CD4-positive, alpha-beta T cell (primary cell): ENCODE data around the gene FXYD3. TPM values are rescaled to one million over a fixed set of nuclear protein-coding genes. Genes with fewer than 3 reads are reported as not detected.

Experiments used
- ATAC-seq: fragments of 200-7000 bp; cut with Tn5 transposase; one replicate; pipeline ENCODE4 v1.10.0; 2022; ENCODE audit warnings: mild to moderate bottlenecking; ENCODE audit not compliant: poor library complexity
- CTCF ChIA-PET: fragments of 350-600 bp; sonication (Branson Sonifier 250); formaldehyde crosslinking; loops from one replicate; lab custom pipeline; 2021; ENCODE audit warnings: antibody characterized with exemption, inconsistent platforms; lab: Charles Lee
- POLR2A ChIA-PET: fragments of 350-600 bp; sonication (Branson Sonifier 250); formaldehyde crosslinking; loops from one replicate; lab custom pipeline; 2021; ENCODE audit warnings: antibody characterized with exemption, inconsistent platforms; lab: Charles Lee
- DNase-seq, 14 experiments: peaks; one replicate each; pipeline ENCODE4 v3.0.0-alpha.2; 2013 to 2020; ENCODE audit warnings: mixed read lengths in 2 of 14
- H3K27ac ChIP-seq, 2 donors: one replicate each; pipeline versions ENCODE4 v1.5.1 to v1.7.0; 2013; ENCODE audit warnings: low read length in 2 of 2, low read depth in 1 of 2, mild to moderate bottlenecking in 1 of 2
- H3K27me3 ChIP-seq, 2 experiments: 1 replicate in 1 of 2; 2 replicates in 1 of 2; pipeline versions ENCODE4 v1.6.1 to v1.7.0; 2013; ENCODE audit warnings: low read length in 2 of 2, control low read depth in 1 of 2, mild to moderate bottlenecking in 1 of 2, moderate library complexity in 1 of 2; ENCODE audit not compliant: insufficient read depth in 2 of 2, control insufficient read depth in 1 of 2
- H3K36me3 ChIP-seq: one replicate; pipeline ENCODE4 v1.6.1; 2013; ENCODE audit warnings: low read length, control low read depth; ENCODE audit not compliant: insufficient read depth
- H3K4me1 ChIP-seq: one replicate; pipeline ENCODE4 v1.6.1; 2013; ENCODE audit warnings: low read length, control low read depth; ENCODE audit not compliant: insufficient read depth
- H3K4me3 ChIP-seq: one replicate; pipeline ENCODE4 v1.5.1; 2013; ENCODE audit warnings: mild to moderate bottlenecking, low read length, moderate library complexity
- H3K9me3 ChIP-seq, 2 experiments: 1 replicate in 1 of 2; 2 replicates in 1 of 2; pipeline versions ENCODE4 v1.6.1 to v1.7.0; 2013; ENCODE audit warnings: low read length in 2 of 2, mild to moderate bottlenecking in 2 of 2, control low read depth in 1 of 2, moderate library complexity in 1 of 2; ENCODE audit not compliant: control insufficient read depth in 1 of 2, insufficient read depth in 1 of 2
- H3K27ac Mint-ChIP-seq: one replicate; pipeline ENCODE4 v1.8.0; 2020; ENCODE audit warnings: mixed read lengths
- H3K27me3 Mint-ChIP-seq: one replicate; pipeline ENCODE4 v1.8.0; 2021; ENCODE audit warnings: mixed read lengths
- H3K36me3 Mint-ChIP-seq: one replicate; pipeline ENCODE4 v1.8.0; 2021; ENCODE audit warnings: low read depth, mixed read lengths
- H3K4me1 Mint-ChIP-seq: one replicate; pipeline ENCODE4 v1.8.0; 2021; ENCODE audit warnings: low read depth, mixed read lengths
- H3K4me3 Mint-ChIP-seq: one replicate; pipeline ENCODE4 v1.8.0; 2020; ENCODE audit warnings: mild to moderate bottlenecking, mixed read lengths
- H3K9me3 Mint-ChIP-seq: one replicate; pipeline ENCODE4 v1.8.0; 2020; ENCODE audit warnings: mixed read lengths
- intact Hi-C, 2 experiments: fragments of 100-400 bp; cut with DNase I in 1 of 2; cut with micrococcal nuclease in 1 of 2; formaldehyde crosslinking; loops; one replicate each; pipeline versions ENCODE4 v1.15.1 to v1.9.0; 2023 to 2025; cut with DNase I, micrococcal nuclease
- total RNA-seq, 174 experiments: library from RNA in 2 of 174; stranded (reverse) in 2 of 174; gene quantifications; one replicate each; pipeline ENCODE4 v1.2.3 and lab custom pipeline; 2021 to 2026
- TF ChIP-seq, protein P1 (sequence below): fragments of 200-600 bp; IDR thresholded peaks from one replicate; pipeline ENCODE4 v1.8.0; 2022; ENCODE audit warnings: antibody characterized with exemption, mild to moderate bottlenecking

FXYD3 gene
- total RNA-seq, 2 experiments from 2014 or later, result not detected

DNA sequence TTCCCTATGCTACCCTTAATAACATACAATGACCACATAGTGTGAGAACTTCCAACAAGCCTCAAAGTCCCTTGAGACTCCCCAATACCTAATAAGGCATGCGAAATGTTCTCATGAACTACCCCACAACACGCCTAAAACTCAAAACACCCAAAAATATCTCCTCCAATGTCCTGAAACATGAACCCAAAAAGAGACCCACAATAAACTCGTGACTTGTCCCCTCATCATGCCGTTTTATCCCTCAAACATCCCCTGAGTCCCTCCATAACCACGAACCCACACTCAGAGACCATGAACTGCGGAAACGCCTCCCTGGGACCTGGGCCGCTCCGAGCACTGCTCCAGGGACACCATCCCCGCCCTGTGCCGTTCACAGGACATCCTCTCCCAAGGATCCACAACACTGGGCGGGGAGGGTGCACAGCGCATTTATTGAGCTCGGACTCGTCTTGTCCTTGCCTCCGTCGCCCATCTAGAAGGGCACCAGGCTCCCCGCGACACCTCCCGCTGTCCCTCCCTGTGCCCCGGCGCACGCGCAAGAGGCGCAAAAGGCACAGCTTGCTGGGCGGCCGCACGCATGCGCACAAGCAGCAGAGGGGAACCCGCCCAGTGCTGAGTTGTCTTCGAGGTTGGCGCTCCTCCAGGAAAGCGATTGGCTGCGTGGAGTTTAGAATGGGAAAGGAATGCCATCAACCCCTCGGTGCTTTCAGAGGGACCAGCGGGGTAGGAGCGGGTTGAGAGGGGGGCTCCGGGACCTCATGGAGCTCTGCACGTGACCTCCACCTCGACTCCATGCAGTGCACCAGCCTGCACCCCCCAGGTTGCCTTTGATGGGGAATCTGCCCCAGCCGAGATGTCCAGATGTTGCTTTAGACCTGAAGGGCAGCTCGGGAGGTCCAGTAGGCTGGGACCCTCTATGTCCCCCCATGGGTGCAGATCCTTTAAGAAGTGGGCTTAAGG lies 8.8 kb downstream of the FXYD3 start:
- POLR2A ChIA-PET, result interaction anchor here (0.6 to 2.1 kb wide), 5 partner anchors 11 to 338 kb away, joined by 3 to 15 read pairs (median 3); no protein-coding TSS in a partner anchor
- no peaks in the 10 kb centered on the region for H3K36me3 ChIP-seq
- H3K4me3 ChIP-seq, result peak overlapping the region; percentile 58
- TF ChIP-seq, protein P1, sequence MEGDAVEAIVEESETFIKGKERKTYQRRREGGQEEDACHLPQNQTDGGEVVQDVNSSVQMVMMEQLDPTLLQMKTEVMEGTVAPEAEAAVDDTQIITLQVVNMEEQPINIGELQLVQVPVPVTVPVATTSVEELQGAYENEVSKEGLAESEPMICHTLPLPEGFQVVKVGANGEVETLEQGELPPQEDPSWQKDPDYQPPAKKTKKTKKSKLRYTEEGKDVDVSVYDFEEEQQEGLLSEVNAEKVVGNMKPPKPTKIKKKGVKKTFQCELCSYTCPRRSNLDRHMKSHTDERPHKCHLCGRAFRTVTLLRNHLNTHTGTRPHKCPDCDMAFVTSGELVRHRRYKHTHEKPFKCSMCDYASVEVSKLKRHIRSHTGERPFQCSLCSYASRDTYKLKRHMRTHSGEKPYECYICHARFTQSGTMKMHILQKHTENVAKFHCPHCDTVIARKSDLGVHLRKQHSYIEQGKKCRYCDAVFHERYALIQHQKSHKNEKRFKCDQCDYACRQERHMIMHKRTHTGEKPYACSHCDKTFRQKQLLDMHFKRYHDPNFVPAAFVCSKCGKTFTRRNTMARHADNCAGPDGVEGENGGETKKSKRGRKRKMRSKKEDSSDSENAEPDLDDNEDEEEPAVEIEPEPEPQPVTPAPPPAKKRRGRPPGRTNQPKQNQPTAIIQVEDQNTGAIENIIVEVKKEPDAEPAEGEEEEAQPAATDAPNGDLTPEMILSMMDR, result no peak
- H3K27ac ChIP-seq, result no peak overlapping the region
- intact Hi-C loops, result no loop called here
- Mint-ChIP-seq H3K4me3 (peak overlapping the region; percentile 75), H3K27me3 (no peaks in the 10 kb centered on the region), H3K4me1 (peaks cover 13% of the 10 kb centered on the region), H3K9me3 (no peaks in the 10 kb centered on the region), H3K27ac (peak overlapping the region; percentile 64), H3K36me3 (no peaks in the 10 kb centered on the region)
- ATAC-seq (peak; percentile 98), DNase-seq (peak; percentile 74 to 94 (median 86))
- H3K4me1 ChIP-seq, result peaks cover 20% of the 10 kb centered on the region
- no peaks in the 10 kb centered on the region for H3K9me3 ChIP-seq
- CTCF ChIA-PET, result interaction anchor here (1.4 kb wide), 1 partner anchor 17 kb away, joined by 3 read pairs; no protein-coding TSS in a partner anchor
- H3K27me3 ChIP-seq, result no peaks in the 10 kb centered on the region

GRCh38 chr19:35125270-35125717 lies 9.7 kb downstream of the FXYD3 start:
- Mint-ChIP-seq H3K27ac (no peak overlapping the region), H3K4me3 (no peak overlapping the region), H3K27me3 (no peaks in the 10 kb centered on the region), H3K9me3 (no peaks in the 10 kb centered on the region), H3K36me3 (no peaks in the 10 kb centered on the region), H3K4me1 (peaks cover 13% of the 10 kb centered on the region)
- H3K4me1 ChIP-seq, result peaks cover 20% of the 10 kb centered on the region
- H3K27ac ChIP-seq, result no peak overlapping the region
- ATAC-seq (no peak), DNase-seq (no peak)
- ChIA-PET CTCF (interaction anchor here (1.4 kb wide), 1 partner anchor 16 kb away, joined by 3 read pairs; no protein-coding TSS in a partner anchor), POLR2A (interaction anchor here (0.6 to 2.1 kb wide), 4 partner anchors 10 to 86 kb away, joined by 3 to 15 read pairs (median 4); no protein-coding TSS in a partner anchor)
- TF ChIP-seq, protein P1, result no peak
- H3K4me3 ChIP-seq, result no peak overlapping the region
- H3K9me3 ChIP-seq, result no peaks in the 10 kb centered on the region
- intact Hi-C loops, result no loop called here
- no peaks in the 10 kb centered on the region for H3K27me3 ChIP-seq
- no peaks in the 10 kb centered on the region for H3K36me3 ChIP-seq

DNA sequence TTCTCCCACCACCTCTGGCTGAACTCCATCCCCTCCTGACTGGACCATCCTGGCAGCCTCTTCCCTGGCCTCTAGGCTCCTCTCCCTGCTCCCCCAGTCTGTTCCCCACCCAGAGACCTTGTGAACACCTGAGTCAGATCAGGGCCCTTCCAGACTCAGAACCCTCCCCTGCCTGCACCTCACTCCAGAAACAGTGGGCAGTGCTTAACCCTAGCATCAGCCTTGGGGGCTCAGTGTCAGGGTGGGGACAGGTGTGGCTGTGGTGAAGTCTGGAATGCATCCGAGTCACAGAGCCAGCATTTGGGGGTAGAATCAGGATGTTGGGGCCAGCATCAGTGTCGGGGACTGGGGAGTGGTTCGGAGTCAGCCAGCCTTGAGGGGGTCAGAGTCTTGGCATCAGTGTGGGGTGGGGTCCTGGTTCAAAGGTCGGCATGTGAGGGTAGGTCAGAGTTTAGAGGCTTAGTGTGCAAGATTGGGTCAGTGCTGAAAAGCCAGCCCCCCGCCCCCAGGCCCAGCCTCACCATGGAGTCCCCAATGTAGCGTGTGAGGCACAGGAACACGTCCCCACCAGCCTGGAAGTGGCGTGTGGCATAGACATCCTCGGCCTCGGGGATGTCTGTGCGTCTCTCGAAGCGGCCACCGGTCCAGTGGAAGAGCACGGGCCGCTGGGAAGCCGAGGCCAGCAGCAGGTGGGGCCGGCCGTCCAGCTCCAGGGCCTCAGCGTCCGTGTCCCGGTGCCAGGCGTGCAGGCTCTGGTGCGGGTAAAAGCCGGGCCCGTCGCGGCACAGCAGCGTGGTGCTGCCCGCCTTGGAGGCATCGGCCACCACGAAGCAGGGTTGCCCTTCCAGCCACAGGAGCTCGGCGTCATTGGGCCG lies 10.4 kb downstream of the FXYD3 start:
- H3K27ac Mint-ChIP-seq, result no peak overlapping the region
- no peaks in the 10 kb centered on the region for H3K27me3 Mint-ChIP-seq
- POLR2A ChIA-PET, result no interaction called here
- H3K36me3 ChIP-seq, result no peaks in the 10 kb centered on the region
- H3K36me3 Mint-ChIP-seq, result no peaks in the 10 kb centered on the region
- CTCF ChIA-PET, result no interaction called here
- no peak for DNase-seq
- H3K4me1 Mint-ChIP-seq, result peaks cover 13% of the 10 kb centered on the region
- TF ChIP-seq, protein P1, result no peak
- H3K27me3 ChIP-seq, result no peaks in the 10 kb centered on the region
- no peak overlapping the region for H3K4me3 Mint-ChIP-seq
- intact Hi-C loops, result no loop called here
- no peaks in the 10 kb centered on the region for H3K9me3 Mint-ChIP-seq
- peaks cover 20% of the 10 kb centered on the region for H3K4me1 ChIP-seq
- H3K27ac ChIP-seq, result no peak overlapping the region
- H3K9me3 ChIP-seq, result no peaks in the 10 kb centered on the region
- ATAC-seq, result no peak
- H3K4me3 ChIP-seq, result no peak overlapping the region
